Measurements from ENCODE around the gene ALDH18A1. TPM values are rescaled to one million over a fixed set of nuclear protein-coding genes. Genes with fewer than 3 reads are reported as not detected.
A peak's percentile ranks its signal among the peaks of the same experiment; 100 is the strongest.
"Not testable (repeated sequence)": the region's sequence is repeated elsewhere in the genome, so short reads cannot be mapped to it uniquely, and the experiment has no call there.

The ALDH18A1 gene
- 83.8 TPM for polyA plus RNA-seq (ENCODE audit: insufficient read length)
- long read RNA-seq, donor 1, transcript ALDH18A1-202 (18 exons, 3,359 nt) = major isoform, 5 of 36 reads
- long read RNA-seq, donor 1, partial matches to known transcripts = 28 of 36 reads
- long read RNA-seq, donor 1, other reads (novel, unspliced or antisense) = 0 of 36 reads
- long read RNA-seq, donor 2, transcript ALDH18A1-202 (18 exons, 3,359 nt) = major isoform, 9 of 19 reads
- long read RNA-seq, donor 2, partial matches to known transcripts = 9 of 19 reads
- long read RNA-seq, donor 2, other reads (novel, unspliced or antisense) = 0 of 19 reads
- long read RNA-seq, donor 3, partial matches to known transcripts = 21 of 24 reads
- long read RNA-seq, donor 3, other reads (novel, unspliced or antisense) = 0 of 24 reads
- long read RNA-seq, donor 4, partial matches to known transcripts = 0 of 1 reads
- long read RNA-seq, donor 4, other reads (novel, unspliced or antisense) = 0 of 1 reads
- long read RNA-seq, donor 5, transcript ALDH18A1-202 (18 exons, 3,359 nt) = major isoform, 12 of 39 reads
- long read RNA-seq, donor 5, partial matches to known transcripts = 24 of 39 reads
- long read RNA-seq, donor 5, other reads (novel, unspliced or antisense) = 0 of 39 reads
- long read RNA-seq, donor 6, transcript ALDH18A1-202 (18 exons, 3,359 nt) = major isoform, 11 of 32 reads
- long read RNA-seq, donor 6, partial matches to known transcripts = 21 of 32 reads
- long read RNA-seq, donor 6, other reads (novel, unspliced or antisense) = 0 of 32 reads
- long read RNA-seq, donor 7, transcript ALDH18A1-202 (18 exons, 3,359 nt) = major isoform, 11 of 13 reads
- long read RNA-seq, donor 7, partial matches to known transcripts = 0 of 13 reads
- long read RNA-seq, donor 7, other reads (novel, unspliced or antisense) = 0 of 13 reads
- long read RNA-seq, donor 8, partial matches to known transcripts = 0 of 5 reads
- long read RNA-seq, donor 8, other reads (novel, unspliced or antisense) = 0 of 5 reads

- peak; percentile 92 for DNase-seq
Observed at GRCh38 chr10:95656291-95657164, at the start of gene ALDH18A1. TSS of gene ALDH18A1 (minus strand) at chr10:95656711. CDS start at chr10:95653377, 3,334 bp downstream.

GRCh38 chr10:95698415-95698814 lies 41.9 kb upstream of the ALDH18A1 start:
- no peak for DNase-seq

DNA sequence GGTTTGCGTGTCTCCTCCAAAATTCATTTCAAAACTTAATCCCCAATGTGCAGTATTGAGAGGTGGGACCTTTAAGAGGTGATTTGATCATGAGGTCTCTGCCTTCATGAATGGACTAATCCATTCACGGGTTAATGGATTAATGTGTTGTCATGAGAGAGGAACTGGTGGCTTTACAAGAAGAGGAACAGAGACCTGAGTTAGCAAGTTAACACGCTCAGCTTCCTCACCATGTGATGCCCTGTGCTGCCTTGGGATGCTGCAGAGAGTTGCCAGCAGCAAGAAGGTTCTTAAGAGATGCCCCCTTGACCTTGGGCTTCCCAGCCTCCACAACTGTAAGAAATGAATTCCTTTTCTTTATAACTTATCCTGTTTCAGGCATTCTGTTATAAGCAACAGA lies 40.9 kb upstream of the ALDH18A1 start:
- DNase-seq = no peak

GRCh38 chr10:95694665-95695064 lies 38.2 kb upstream of the ALDH18A1 start:
- DNase-seq = no peak

GRCh38 chr10:95693668-95694534 lies 37.4 kb upstream of the ALDH18A1 start, which contains the start of gene TCTN3:
TSS of gene TCTN3 (minus strand) at chr10:95693927. CDS start at chr10:95693899, 28 bp downstream.
- DNase-seq = peak; percentile 100

- DNase-seq = no peak
Observed at GRCh38 chr10:95693071-95693667, 36.7 kb upstream of the ALDH18A1 start.

DNA sequence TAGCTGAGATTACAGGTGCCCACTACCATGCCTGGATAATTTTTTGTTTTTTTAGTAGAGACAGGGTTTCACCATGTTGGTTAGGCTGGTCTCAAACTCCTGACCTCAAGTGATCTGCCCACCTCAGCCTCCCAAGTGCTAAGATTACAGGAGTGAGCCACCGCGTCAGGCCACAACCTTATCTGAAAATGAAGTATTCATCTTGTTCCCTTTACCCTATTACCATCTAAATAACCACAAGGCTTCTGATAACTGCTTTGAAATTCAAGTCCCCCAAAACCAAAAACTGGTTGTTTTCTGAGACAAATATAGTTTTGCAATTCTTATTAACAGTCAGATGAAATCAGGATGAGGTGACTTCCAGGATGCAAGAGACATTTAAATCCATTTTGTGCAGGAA lies 34.8 kb upstream of the ALDH18A1 start:
- DNase-seq = no peak

DNA sequence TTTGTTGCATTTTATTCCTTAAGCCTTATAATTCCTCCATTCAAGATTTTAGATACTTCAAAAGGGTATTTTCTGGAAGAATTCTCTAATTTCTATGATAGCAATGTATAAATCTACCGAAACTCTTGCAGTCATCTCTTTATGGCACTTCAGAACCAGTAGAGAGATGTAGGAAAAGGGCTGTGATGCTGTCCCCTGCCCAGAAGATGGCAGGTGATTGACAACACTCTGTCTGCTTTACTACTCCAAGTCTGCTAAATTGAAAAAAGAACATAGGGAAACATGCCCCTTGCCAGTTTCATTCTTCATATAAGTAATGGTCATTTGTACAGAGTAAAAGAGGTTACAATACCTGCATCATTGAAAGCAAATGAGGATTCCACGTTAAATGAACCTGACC lies 32.1 kb upstream of the ALDH18A1 start:
- DNase-seq = no peak

GRCh38 chr10:95683966-95684365 lies 27.5 kb upstream of the ALDH18A1 start:
- DNase-seq = no peak

- DNase-seq = no peak
Observed at GRCh38 chr10:95675403-95676116, 19.0 kb upstream of the ALDH18A1 start.

DNA sequence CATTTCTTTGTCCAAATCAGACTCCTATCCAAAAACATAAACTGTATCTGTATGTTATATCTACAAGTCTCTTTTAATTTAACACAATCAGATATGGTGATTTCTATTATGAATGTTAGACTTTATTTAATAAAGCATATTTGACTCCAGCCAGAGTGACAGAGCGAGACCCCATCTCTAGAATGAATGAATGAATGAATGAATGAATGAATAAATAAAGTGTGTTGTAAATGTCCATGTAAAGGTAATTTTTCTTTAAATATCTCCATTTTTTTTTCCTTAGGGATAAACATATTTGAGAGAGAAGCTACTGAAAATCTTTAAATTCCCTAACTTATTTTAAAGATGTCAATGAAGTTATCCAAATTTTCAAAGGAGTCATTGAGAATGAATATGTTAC lies 18.1 kb upstream of the ALDH18A1 start:
- no peak for DNase-seq

DNA sequence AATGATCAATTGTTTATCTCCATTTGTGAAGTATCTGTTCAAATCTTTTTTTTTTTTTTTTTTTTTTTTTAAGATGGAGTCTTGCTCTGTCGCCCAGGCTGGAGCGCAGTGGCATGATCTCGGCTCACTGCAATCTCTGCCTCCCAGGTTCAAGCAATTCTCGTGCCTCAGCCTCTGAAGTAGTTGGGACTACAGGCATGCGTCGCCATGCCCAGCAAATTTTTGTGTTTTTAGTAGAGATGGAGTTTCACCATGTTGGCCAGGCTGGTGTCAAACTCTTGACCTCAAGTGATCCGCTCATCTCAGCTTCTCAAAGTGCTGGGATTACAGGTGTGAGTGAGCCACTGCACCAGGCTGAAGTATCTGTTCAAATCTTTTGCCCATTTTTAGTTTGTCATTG lies 16.1 kb upstream of the ALDH18A1 start:
- DNase-seq = not testable (repeated sequence)

- DNase-seq = no peak
Observed at GRCh38 chr10:95664543-95664942, 8.0 kb upstream of the ALDH18A1 start.

DNA sequence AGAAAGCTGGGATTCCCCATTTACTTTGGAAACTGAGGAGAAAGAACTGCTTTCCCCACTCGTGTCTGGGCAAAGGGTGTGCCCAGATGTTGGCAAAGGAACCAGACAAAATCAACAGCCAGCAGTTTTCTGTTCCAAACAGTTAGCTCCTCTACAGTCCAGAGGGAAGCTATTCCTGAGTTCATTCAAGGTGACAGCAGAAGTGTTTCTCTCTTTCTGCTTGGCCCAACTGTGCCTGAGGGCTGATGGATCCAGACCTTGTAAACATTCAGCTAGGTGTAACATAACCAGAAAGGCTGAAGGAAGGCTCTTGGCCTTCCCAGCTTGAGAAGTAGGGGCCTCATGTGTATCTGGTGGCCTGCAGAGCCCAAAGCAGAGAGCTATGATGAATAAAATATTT lies 7.0 kb upstream of the ALDH18A1 start:
- DNase-seq = no peak

DNA sequence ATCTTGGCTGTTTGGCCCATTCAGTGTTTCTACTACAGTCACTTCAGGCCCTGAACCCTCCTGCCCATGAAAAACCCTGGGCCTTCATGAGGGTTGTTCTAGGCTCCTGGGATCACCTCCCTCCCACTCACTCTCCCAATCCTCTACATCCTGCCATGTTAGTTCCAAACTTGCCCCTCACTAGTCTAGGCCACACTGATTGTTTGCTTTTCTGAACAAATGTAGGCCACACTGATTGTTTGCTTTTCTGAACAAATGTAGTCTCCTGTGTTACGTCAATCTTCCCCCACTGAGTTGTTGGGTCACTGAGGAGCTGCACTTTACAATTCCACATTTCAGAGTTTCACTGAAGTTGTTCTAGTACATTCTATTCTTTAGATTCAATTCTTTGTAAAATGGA lies 5.3 kb upstream of the ALDH18A1 start:
- no peak for DNase-seq

DNA sequence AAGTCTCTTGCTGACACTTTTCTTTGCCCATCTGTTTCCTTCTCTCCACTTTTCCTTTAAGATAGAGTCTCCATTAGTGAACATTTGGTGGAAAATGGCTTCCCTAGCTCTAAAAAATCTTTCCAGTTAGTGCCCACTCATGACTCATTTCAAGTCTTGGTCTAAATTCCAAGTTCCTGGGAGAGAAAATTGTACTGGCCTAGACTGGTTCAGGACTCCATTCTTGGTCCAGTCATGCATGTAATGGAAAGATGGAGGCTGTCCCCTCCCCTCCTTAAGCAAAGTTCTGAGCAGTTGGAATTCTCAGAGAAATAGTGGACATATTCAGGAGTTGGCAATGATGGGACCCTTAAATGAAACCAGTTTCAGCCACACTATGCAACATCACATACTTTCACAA lies 3.8 kb upstream of the ALDH18A1 start:
- DNase-seq = peak; percentile 10

DNA sequence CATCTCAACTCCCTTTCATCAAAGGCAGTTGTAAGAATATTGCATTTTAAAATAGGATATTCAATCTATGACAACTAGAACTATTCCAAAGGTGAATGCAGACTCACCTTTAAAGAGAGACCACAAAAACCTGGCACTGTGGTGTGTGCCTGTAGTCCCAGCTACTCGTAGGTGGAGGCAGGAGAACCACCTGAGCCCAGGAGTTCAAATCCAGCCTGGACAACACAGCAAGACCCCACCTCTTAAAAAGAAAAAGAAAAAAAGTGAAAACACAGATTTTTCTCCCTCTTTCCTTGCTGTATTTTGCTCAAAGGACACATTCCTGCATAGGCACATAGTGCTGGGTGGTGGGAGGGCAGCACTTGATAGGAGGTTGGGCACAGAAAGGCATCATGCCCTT lies 739 bp upstream of the ALDH18A1 start:
- no peak for DNase-seq

DNA sequence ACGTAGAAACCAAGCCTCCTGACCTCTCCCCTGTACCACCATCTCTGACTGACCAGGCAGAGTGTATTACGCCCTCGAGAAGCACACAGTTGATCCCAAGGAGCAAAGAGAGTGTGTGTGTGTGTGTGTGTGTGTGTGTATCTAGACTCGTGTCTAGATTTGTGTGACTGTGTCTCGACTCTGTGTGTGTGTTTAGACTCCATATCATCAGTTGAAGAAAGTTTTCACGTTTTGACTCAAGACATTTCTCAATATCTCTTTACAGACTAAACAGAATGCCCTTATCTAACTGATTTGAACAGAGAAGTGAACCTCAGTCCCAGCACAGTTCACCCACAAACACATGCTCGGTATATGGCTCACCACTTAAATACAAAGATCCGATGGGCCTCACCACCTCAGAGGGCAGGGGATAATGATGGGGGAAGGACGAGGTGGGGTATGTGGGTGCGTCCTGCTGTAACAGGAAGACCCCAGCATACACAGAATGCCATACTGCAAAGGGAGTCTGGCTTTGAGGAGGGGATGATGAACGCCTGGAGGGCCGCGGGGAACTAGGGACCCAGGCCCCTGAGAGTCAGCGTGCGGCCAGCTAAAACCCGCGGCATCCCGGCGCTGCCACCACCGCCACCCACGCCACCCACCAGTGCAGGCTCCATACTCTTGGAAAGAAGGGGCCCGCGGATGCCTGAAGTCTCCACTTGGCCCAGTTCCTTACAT lies 780 bp downstream of the ALDH18A1 start:
- DNase-seq = peak; percentile 14

GRCh38 chr10:95653895-95654294 lies 2.6 kb downstream of the ALDH18A1 start:
- DNase-seq = no peak
